DND-41 (cell line): ENCODE results near the gene SLC15A5.

Experiments
- ATAC-seq: fragments of 200-7000 bp; cut with Tn5 transposase; 3 replicates; pipeline ENCODE4 v1.9.1; 2021; ENCODE audit warnings: low read depth; ENCODE audit not compliant: insufficient read depth
- DNase-seq: peaks from one replicate; pipeline ENCODE4 v3.0.0-alpha.2; 2020
- H2AFZ ChIP-seq: 2 replicates; pipeline ENCODE4 v1.6.0; 2012; ENCODE audit warnings: low read depth, low read length
- H3K27ac ChIP-seq: 2 replicates; pipeline ENCODE4 v1.5.1; 2012; ENCODE audit warnings: low read length, inconsistent platforms
- H3K27me3 ChIP-seq: fragments of 200-600 bp; sonication (generic); 2 replicates; pipeline ENCODE4 v1.6.0; 2012; ENCODE audit warnings: low read length, mild to moderate bottlenecking, inconsistent platforms; ENCODE audit not compliant: insufficient read depth, poor library complexity
- H3K36me3 ChIP-seq: 2 replicates; pipeline ENCODE4 v1.5.1; 2012; ENCODE audit warnings: low read length, inconsistent platforms; ENCODE audit not compliant: insufficient read depth
- H3K4me1 ChIP-seq: 2 replicates; pipeline ENCODE4 v1.5.1; 2012; ENCODE audit warnings: mild to moderate bottlenecking, low read length; ENCODE audit not compliant: insufficient read depth
- H3K4me2 ChIP-seq: 2 replicates; pipeline ENCODE4 v1.6.0; 2012; ENCODE audit warnings: mild to moderate bottlenecking, moderate library complexity, low read length, inconsistent platforms; ENCODE audit not compliant: insufficient read depth
- H3K4me3 ChIP-seq, 2 experiments: fragments of 200-600 bp in 1 of 2; shearing (Covaris generic) in 1 of 2; 2 replicates each; pipeline ENCODE4 v1.5.1; 2012 to 2016; ENCODE audit warnings: inconsistent platforms in 2 of 2, low read length in 2 of 2, mild to moderate bottlenecking in 2 of 2, low read depth in 1 of 2, moderate library complexity in 1 of 2
- H3K79me2 ChIP-seq: 2 replicates; pipeline ENCODE4 v1.6.0; 2012; ENCODE audit warnings: low read length, inconsistent platforms; ENCODE audit not compliant: insufficient read depth
- H3K9ac ChIP-seq: 2 replicates; pipeline ENCODE4 v1.6.0; 2012; ENCODE audit warnings: low read depth, mild to moderate bottlenecking, inconsistent platforms, low read length, moderate library complexity
- H3K9me3 ChIP-seq: 2 replicates; pipeline ENCODE4 v1.5.1; 2012; ENCODE audit warnings: low read length, moderate library complexity, mild to moderate bottlenecking, inconsistent platforms; ENCODE audit not compliant: insufficient read depth, severe bottlenecking
- H4K20me1 ChIP-seq: 2 replicates; pipeline ENCODE4 v1.6.0; 2012; ENCODE audit warnings: low read length; ENCODE audit not compliant: insufficient read depth
- CTCF ChIP-seq: IDR thresholded peaks from 2 replicates; pipeline ENCODE4 v1.5.1; 2012; ENCODE audit warnings: borderline replicate concordance, low read length, moderate library complexity, mild to moderate bottlenecking; ENCODE audit not compliant: poor library complexity, severe bottlenecking; ENCODE audit errors: extremely low read depth
- EZH2 ChIP-seq: IDR thresholded peaks from 3 replicates; pipeline ENCODE4 v1.6.1; 2012; ENCODE audit warnings: borderline replicate concordance, low read depth, mild to moderate bottlenecking, moderate library complexity, low read length, inconsistent platforms; ENCODE audit not compliant: severe bottlenecking

SLC15A5 gene

DNA sequence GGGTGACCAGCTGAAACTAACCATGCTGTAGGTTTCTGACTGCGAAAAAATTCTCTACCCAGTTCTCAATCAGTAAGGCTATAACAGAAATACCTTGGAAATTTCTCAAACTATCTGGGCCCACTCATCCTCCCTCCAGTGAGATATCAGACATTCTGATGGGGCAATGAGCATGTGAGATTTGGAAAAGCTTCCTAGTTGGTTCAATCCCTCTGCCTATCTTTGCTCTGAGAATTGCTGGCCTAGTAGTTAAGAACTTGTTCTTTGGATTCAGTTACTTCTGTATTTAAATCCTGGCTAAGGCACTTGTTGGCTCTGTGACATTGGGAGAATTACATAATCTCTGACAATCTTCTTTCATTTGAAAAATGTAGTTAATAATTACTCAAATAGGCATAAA is 119.4 kb downstream of the SLC15A5 start:
- no peak overlapping the region for H3K27ac ChIP-seq
- no peak overlapping the region for H3K9ac ChIP-seq
- H3K36me3 ChIP-seq, result no peaks in the 10 kb centered on the region
- TF ChIP-seq CTCF, result no peak
- no peak for TF ChIP-seq EZH2
- no peak overlapping the region for H2AFZ ChIP-seq
- H3K79me2 ChIP-seq, result no peaks in the 10 kb centered on the region
- no peak overlapping the region for H3K4me2 ChIP-seq
- no peaks in the 10 kb centered on the region for H3K4me1 ChIP-seq
- no peaks in the 10 kb centered on the region; the same call in 1 of the 2 replicates for H4K20me1 ChIP-seq
- no peak for ATAC-seq
- no peaks in the 10 kb centered on the region for H3K9me3 ChIP-seq
- no peaks in the 10 kb centered on the region for H3K27me3 ChIP-seq
- no peak overlapping the region for H3K4me3 ChIP-seq
- no peak for DNase-seq

- Histone ChIP-seq H4K20me1 (no peaks in the 10 kb centered on the region; the same call in 1 of the 2 replicates), H3K4me1 (no peaks in the 10 kb centered on the region), H3K4me3 (no peak overlapping the region), H2AFZ (no peak overlapping the region), H3K79me2 (no peaks in the 10 kb centered on the region), H3K9ac (no peak overlapping the region), H3K4me2 (no peak overlapping the region), H3K36me3 (no peaks in the 10 kb centered on the region), H3K27me3 (no peaks in the 10 kb centered on the region), H3K27ac (no peak overlapping the region), H3K9me3 (no peaks in the 10 kb centered on the region)
- TF ChIP-seq EZH2 (no peak), CTCF (no peak)
- ATAC-seq (no peak), DNase-seq (no peak)
Measured at GRCh38 chr12:16155938-16156337, 121.5 kb downstream of the SLC15A5 start.

GRCh38 chr12:16154990-16155389 is 122.5 kb downstream of the SLC15A5 start:
- TF ChIP-seq CTCF, result no peak
- no peak for TF ChIP-seq EZH2
- Histone ChIP-seq H4K20me1 (no peaks in the 10 kb centered on the region), H3K4me3 (no peak overlapping the region), H3K9me3 (no peaks in the 10 kb centered on the region), H3K36me3 (no peaks in the 10 kb centered on the region), H3K9ac (no peak overlapping the region), H3K27me3 (no peaks in the 10 kb centered on the region), H2AFZ (no peak overlapping the region), H3K4me1 (no peaks in the 10 kb centered on the region), H3K4me2 (no peak overlapping the region), H3K79me2 (no peaks in the 10 kb centered on the region), H3K27ac (no peak overlapping the region)
- DNase-seq, result no peak
- no peak for ATAC-seq
